Fibroblast of skin of right quadriceps (primary cell): ENCODE results near the gene CHRNA7.

ENCODE experiments used
- DNase-seq: peaks from one replicate; pipeline ENCODE4 v3.0.0-alpha.2; 2013

The CHRNA7 gene

DNA sequence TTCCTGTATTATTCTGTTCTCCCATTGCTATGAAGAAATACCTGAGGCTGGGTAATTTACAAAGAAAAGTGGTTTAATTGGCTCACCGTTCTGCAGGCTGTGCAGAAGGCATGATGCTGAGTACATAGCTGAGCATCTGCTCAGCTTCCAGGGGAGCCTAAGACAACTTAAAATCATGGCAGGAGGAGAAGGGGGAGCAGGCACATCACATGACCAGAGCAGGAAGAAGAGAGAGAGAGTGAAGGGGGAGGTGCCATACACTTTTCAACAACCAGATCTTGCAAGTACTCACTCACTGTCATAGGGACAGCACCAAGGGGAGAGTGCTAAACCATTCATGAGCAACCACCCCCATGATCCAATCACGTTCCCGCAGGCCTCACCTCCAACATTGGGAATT lies 188.4 kb downstream of the CHRNA7 start:
- no peak for DNase-seq
